ENCODE results near the gene TECPR2.

Gene TECPR2

GRCh38 chr14:102479107-102479506 is 116.4 kb downstream of the TECPR2 start:
- no peak for DNase-seq

- no peak for DNase-seq
These were observed 117.0 kb downstream of the TECPR2 start for GRCh38 chr14:102479777-102480176.

DNA sequence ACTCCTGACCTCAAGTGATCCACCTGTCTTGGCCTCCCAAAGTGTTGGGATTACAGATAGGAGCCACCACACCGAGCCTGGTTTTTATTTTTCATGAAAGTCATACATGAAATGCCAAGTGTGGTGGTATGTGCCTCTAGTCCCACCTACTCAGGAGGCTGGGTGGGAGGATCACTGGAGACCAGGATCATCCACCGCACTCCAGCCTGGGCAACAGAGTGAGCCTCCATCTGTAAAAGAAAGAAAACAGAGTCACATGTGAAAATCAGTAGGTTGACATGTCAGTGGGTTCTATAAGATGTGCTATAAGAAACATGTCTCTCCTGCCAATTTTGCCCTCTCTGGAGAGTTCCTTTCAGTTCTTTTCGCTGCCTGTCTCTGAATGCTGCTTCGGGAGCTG is 118.6 kb downstream of the TECPR2 start:
- DNase-seq: no peak

GRCh38 chr14:102481791-102482238 is 119.1 kb downstream of the TECPR2 start:
- no peak for DNase-seq

DNA sequence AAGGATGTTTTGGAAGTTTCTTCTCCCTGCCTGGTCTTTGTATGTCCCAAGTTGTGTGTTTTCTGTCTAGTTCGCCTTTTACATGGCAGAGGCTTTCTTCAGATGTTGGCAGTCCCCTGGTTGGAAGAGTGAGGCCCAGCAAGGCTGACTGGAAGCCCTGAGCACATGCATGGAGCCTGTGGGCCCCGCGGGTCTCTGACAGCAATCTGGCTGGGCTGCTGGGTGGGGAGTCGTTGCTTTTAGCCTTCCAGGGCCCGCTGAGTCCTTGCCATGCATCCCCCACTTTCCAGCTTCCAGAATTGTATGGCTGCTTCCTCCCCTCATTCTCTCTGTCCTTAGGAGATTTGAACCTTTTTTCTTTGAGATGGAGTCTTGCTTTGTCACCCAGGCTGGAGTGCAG is 121.6 kb downstream of the TECPR2 start:
- no peak for DNase-seq

GRCh38 chr14:102485693-102486512 is 123.2 kb downstream of the TECPR2 start:
- no peak for DNase-seq

GRCh38 chr14:102486513-102487203 is 123.9 kb downstream of the TECPR2 start:
- no peak for DNase-seq

DNA sequence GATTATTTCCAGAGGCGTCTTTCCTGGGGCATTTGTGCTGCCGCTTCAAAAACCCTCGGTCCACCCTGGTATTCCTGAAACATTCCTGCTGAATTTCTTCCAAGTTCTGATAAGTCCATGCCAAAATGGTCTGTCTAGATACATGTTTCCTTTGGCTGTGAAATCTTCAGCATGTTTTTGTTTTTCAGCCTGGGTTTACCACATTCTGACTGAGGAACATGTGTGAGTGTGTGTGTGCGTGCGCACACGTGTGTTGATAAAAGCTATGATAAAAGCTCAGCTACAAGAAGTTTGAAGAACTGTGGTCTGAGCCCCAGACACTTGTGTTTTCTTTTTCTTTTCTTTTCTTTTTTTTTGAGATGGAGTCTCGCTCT is 124.5 kb downstream of the TECPR2 start:
- DNase-seq: no peak

GRCh38 chr14:102490456-102490855 is 127.7 kb downstream of the TECPR2 start:
- DNase-seq: no peak

DNA sequence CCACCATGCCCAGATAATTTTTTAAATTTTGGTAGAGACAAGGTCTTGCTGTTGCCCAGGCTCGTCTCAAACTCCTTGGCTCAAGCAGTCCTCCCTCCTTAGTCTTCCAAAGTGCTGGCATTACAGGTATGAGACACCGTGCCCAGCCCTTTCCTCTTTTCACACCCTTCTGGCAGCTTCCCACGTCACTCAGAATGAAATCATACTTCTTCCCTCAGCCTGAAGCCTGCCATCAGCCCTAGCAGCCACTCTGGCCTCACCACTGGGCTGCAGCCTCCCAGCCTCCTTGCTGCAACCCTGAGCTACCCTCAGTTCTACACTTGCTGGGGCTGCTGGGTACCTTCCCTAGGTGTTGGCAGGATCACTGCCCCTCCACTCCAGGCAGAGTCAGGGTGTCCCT is 128.6 kb downstream of the TECPR2 start:
- no peak for DNase-seq

GRCh38 chr14:102491786-102492530 is 129.2 kb downstream of the TECPR2 start:
- DNase-seq: no peak

- no peak for DNase-seq
These were observed 129.8 kb downstream of the TECPR2 start for GRCh38 chr14:102492531-102492910.

DNA sequence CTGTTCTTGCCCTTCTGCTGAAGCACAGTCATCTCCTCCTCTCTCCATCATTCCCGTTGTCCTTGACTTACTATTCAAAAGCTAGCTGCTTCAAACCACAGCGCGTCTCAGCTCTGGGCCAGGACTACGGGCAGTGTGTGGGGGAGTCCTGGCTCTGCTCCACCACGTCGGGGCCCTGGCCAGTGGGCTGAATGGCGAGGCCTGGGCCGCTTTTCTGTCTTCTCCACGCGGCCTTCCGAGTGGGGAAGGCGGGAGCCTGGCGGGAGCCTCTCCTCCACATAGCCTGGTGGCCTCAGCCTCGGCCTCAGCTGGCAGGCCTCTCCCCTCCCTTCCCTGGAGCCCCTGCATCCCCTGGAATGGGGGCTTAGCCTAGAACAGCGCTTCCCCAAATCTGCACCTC is 130.4 kb downstream of the TECPR2 start:
- DNase-seq: no peak

- DNase-seq: no peak
These were observed 130.8 kb downstream of the TECPR2 start for GRCh38 chr14:102493585-102493984.

DNA sequence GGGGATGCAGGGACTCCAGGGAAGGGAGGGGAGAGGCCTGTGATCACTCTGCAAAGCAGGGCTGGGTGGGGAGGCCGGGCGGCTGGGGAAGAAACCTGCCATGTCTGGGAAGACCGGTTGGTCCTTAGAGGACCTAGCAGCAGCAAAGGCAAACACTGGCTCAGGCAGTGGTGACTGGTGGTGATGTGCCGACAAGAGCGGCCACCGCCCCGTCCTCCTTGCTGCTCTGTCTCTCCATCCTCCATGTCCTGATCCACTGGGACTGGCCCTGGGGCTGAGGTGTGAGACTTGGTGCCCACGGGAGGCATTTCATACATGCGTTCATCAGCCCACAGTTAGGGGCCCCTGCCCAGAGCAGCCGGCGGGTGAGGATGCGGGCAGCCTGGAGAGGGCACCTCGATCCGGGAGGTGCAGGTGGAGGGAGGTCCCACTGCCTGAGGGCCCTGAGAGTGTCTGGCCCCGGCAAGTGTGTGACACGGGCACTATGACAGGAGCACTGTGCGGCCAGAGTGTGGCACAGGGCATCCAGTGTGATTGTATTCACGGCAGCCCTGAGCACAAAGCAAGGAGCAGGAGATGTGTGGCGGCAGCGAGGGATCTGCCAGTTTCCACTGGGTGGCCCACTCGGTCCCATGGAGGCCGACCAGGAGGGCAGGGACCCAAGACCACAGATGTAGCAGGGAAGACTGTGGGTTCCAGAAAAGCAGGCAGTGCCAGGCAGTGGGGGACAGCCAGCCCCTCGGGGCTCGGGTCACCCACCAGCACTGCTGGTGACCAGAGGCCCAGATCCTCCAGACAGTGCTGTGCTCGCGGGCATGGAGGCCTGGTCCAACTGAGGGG is 133.0 kb downstream of the TECPR2 start:
- no peak for DNase-seq

GRCh38 chr14:102496331-102496691 is 133.6 kb downstream of the TECPR2 start:
- DNase-seq: no peak

GRCh38 chr14:102496958-102497744 is 134.4 kb downstream of the TECPR2 start:
- no peak for DNase-seq

- no peak for DNase-seq
These were observed 135.4 kb downstream of the TECPR2 start for GRCh38 chr14:102497998-102498677.

GRCh38 chr14:102498678-102499265 is 136.0 kb downstream of the TECPR2 start:
- DNase-seq: no peak

- no peak for DNase-seq
These were observed 136.8 kb downstream of the TECPR2 start for GRCh38 chr14:102499401-102500157.
